Measurements from ENCODE around the gene STAG2.

DNA sequence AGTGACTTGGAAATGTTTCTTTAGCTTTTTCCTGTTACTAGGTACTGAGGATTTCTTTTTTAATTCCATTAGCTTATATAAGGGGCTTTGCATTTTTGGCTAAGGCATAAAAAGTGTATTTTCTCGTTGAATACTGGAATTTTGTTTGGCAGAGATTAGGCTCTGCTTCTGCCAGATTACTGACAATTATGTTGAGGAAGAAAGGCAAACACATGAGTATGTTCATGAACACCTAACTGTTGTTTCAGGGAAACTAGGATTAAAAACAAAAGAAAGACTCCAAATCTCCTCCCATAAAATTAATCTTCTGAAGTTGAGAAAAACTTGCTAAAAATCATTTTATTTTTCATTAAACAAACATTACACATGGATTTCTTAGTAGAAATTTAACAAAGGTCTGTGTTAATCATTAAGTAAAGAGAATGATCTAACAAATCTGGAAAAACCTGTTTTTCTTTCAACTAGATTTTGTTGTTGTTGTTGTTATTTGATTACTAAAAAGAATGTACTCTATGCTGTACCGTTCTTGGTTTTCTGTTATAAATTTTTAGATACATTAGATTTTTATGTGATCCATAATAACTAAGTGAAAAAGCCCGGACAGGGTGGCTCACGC lies 43.3 kb upstream of the STAG2 start:
- TF ChIP-seq, protein P1, sequence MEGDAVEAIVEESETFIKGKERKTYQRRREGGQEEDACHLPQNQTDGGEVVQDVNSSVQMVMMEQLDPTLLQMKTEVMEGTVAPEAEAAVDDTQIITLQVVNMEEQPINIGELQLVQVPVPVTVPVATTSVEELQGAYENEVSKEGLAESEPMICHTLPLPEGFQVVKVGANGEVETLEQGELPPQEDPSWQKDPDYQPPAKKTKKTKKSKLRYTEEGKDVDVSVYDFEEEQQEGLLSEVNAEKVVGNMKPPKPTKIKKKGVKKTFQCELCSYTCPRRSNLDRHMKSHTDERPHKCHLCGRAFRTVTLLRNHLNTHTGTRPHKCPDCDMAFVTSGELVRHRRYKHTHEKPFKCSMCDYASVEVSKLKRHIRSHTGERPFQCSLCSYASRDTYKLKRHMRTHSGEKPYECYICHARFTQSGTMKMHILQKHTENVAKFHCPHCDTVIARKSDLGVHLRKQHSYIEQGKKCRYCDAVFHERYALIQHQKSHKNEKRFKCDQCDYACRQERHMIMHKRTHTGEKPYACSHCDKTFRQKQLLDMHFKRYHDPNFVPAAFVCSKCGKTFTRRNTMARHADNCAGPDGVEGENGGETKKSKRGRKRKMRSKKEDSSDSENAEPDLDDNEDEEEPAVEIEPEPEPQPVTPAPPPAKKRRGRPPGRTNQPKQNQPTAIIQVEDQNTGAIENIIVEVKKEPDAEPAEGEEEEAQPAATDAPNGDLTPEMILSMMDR (conservative IDR thresholded peaks at IDR 0.05 in 1 of 2, IDR thresholded peaks at IDR 0.05 in 1 of 2; ENCODE audit: extremely low read depth in 1 of 2, insufficient read depth in 1 of 2, low read depth in 1 of 2, low read length in 2 of 2), result no peak
- no peak for TF ChIP-seq EZH2 (IDR thresholded peaks at IDR 0.05; ENCODE audit: borderline replicate concordance, low read length)

All from mammary epithelial cell (primary cell).